T-helper 1 cell treated with Interleukin-12 subunit alpha and Interleukin-12 subunit beta and Interleukin-4 antibody, amounts not matched to agents 30 μg/mL and 1 μg/mL, for 36 hours (primary cell): ENCODE measurements around the gene RPS6KA3.
A peak's percentile ranks its signal among the peaks of the same experiment; 100 is the strongest.

Experiments used
- H3K27ac Mint-ChIP-seq: one replicate; pipeline ENCODE4 v1.8.0; 2021; ENCODE audit warnings: mild to moderate bottlenecking, mixed read lengths
- H3K27me3 Mint-ChIP-seq: one replicate; pipeline ENCODE4 v1.8.0; 2021; ENCODE audit warnings: low read depth, mixed read lengths
- H3K36me3 Mint-ChIP-seq: one replicate; pipeline ENCODE4 v1.8.0; 2021; ENCODE audit warnings: low read depth, mixed read lengths
- H3K4me1 Mint-ChIP-seq: one replicate; pipeline ENCODE4 v1.8.0; 2021; ENCODE audit warnings: low read depth, mixed read lengths
- H3K4me3 Mint-ChIP-seq: one replicate; pipeline ENCODE4 v1.8.0; 2021; ENCODE audit warnings: mild to moderate bottlenecking, moderate library complexity, mixed read lengths
- H3K9me3 Mint-ChIP-seq: one replicate; pipeline ENCODE4 v1.8.0; 2021; ENCODE audit warnings: mixed read lengths

Gene RPS6KA3

DNA sequence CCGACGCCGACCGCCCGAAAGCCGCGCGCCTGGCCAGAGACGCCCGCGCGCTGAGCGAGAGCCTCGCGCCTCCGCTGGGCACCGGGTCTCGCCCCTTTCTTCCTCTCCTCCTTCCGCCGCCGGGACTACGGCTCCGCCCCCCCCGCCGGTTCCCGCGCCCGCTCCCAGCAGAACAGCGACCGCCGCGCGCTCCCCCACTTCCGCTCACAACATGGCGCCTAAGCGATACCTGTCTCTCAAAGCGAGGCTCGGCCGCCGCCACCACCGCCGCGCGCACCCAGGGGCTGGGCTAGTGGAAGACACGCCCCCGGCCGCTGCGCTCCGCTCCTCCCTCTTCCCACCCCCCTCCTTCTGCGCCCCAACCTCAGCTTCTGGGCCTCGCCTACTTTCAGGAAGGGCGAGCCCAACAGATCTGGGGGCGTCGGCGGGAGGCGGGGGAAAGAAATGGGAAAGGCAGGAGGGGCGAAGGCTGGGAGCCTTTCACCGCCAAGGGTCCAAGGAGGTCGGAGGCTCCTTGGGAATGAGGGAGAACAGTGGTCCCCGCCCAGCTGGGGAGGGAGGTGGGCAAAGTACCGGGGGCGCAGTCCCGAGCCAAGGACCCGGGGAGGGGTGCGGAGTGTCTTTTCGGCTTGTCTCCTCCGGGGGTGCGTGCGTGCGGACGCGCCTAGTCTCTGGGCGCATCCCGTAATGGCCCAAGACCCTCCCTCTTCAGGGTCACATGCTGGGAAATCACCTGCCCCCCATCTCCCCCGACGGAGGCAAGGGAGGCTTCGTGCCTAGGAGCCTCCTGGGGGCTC, at the start of gene RPS6KA3:
Gene RPS6KA3, minus strand, starts transcription at position 100 of the 797 bp plus-strand sequence. CDS start 277 bp downstream, outside the sequence.
- H3K27ac Mint-ChIP-seq, result peak within 1 kb of the TSS; percentile 96
- peak within 1 kb of the TSS; percentile 98 for H3K4me3 Mint-ChIP-seq
- H3K4me1 Mint-ChIP-seq, result peaks cover 17% of the 10 kb centered on the region
- H3K36me3 Mint-ChIP-seq, result peaks cover 7% of the 10 kb centered on the region
- H3K27me3 Mint-ChIP-seq, result peaks cover 14% of the 10 kb centered on the region
- H3K9me3 Mint-ChIP-seq, result no peaks in the 10 kb centered on the region

GRCh38 chrX:20315140-20315539, 48.4 kb upstream of the RPS6KA3 start:
- H3K9me3 Mint-ChIP-seq, result no peaks in the 10 kb centered on the region
- H3K27me3 Mint-ChIP-seq, result no peaks in the 10 kb centered on the region
- H3K4me3 Mint-ChIP-seq, result no peak overlapping the region
- no peaks in the 10 kb centered on the region for H3K36me3 Mint-ChIP-seq
- H3K27ac Mint-ChIP-seq, result no peak overlapping the region
- peaks cover 7% of the 10 kb centered on the region for H3K4me1 Mint-ChIP-seq

DNA sequence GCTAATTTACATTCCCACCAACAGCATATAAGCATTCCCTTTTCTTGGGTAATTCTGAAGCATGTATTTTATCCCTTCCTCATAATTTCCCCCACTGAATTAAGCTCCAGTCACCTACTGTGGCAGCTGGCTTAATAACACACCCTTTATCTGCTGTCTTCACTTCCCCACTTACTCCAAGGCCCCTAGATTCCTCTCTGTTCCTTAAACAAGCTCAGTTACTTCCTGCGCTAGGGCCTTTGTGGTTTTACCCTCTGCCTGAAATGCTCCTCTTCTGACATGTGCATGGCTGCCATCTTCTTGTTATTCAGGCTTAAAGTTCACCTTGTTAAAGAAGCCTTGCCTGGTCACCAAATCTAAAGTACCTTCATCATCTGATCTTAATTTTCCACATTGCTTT, 47.2 kb upstream of the RPS6KA3 start:
- peaks cover 4% of the 10 kb centered on the region for H3K27me3 Mint-ChIP-seq
- no peaks in the 10 kb centered on the region for H3K9me3 Mint-ChIP-seq
- no peak overlapping the region for H3K4me3 Mint-ChIP-seq
- peaks cover 7% of the 10 kb centered on the region for H3K4me1 Mint-ChIP-seq
- H3K36me3 Mint-ChIP-seq, result no peaks in the 10 kb centered on the region
- no peak overlapping the region for H3K27ac Mint-ChIP-seq

- Mint-ChIP-seq H3K9me3 (no peaks in the 10 kb centered on the region), H3K27me3 (peaks cover 15% of the 10 kb centered on the region), H3K36me3 (no peaks in the 10 kb centered on the region), H3K27ac (no peak overlapping the region), H3K4me1 (peaks cover 7% of the 10 kb centered on the region), H3K4me3 (no peak overlapping the region)
Measured at GRCh38 chrX:20312018-20312417, 45.3 kb upstream of the RPS6KA3 start.

- Mint-ChIP-seq H3K4me1 (peaks cover 7% of the 10 kb centered on the region), H3K9me3 (no peaks in the 10 kb centered on the region), H3K36me3 (no peaks in the 10 kb centered on the region), H3K4me3 (no peak overlapping the region), H3K27me3 (peaks cover 16% of the 10 kb centered on the region), H3K27ac (no peak overlapping the region)
Measured at GRCh38 chrX:20311505-20311904, 44.8 kb upstream of the RPS6KA3 start.

DNA sequence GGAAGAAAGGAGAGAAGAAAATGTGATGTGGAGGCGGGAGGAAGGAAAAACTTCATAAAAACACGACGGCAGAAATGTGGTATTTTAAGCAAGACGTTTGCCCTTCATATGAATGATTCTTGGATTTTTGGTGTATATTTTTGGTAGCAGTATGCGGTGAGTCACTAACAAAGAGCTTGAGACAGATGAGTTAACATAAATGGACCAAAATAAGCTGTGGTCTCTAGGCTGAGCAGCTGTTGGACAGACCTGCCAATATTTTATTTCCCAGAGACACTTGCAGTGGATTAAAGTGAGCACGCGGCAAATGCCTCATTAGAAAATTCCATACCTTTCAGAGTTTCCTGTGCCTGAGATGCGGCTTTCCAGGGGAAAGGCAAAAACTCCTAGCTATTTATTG, 43.1 kb upstream of the RPS6KA3 start:
- no peak overlapping the region for H3K4me3 Mint-ChIP-seq
- peaks cover 3% of the 10 kb centered on the region for H3K4me1 Mint-ChIP-seq
- no peaks in the 10 kb centered on the region for H3K9me3 Mint-ChIP-seq
- peaks cover 22% of the 10 kb centered on the region for H3K27me3 Mint-ChIP-seq
- no peaks in the 10 kb centered on the region for H3K36me3 Mint-ChIP-seq
- no peak overlapping the region for H3K27ac Mint-ChIP-seq

GRCh38 chrX:20306668-20307067, 40.0 kb upstream of the RPS6KA3 start:
- Mint-ChIP-seq H3K4me1 (no peaks in the 10 kb centered on the region), H3K9me3 (no peaks in the 10 kb centered on the region), H3K4me3 (no peak overlapping the region), H3K27me3 (peaks cover 22% of the 10 kb centered on the region), H3K36me3 (no peaks in the 10 kb centered on the region), H3K27ac (no peak overlapping the region)

- no peaks in the 10 kb centered on the region for H3K36me3 Mint-ChIP-seq
- H3K9me3 Mint-ChIP-seq, result no peaks in the 10 kb centered on the region
- H3K27me3 Mint-ChIP-seq, result peaks cover 20% of the 10 kb centered on the region
- H3K27ac Mint-ChIP-seq, result no peak overlapping the region
- peaks cover 3% of the 10 kb centered on the region for H3K4me1 Mint-ChIP-seq
- no peak overlapping the region for H3K4me3 Mint-ChIP-seq
Measured at GRCh38 chrX:20300822-20301221, 34.1 kb upstream of the RPS6KA3 start.

DNA sequence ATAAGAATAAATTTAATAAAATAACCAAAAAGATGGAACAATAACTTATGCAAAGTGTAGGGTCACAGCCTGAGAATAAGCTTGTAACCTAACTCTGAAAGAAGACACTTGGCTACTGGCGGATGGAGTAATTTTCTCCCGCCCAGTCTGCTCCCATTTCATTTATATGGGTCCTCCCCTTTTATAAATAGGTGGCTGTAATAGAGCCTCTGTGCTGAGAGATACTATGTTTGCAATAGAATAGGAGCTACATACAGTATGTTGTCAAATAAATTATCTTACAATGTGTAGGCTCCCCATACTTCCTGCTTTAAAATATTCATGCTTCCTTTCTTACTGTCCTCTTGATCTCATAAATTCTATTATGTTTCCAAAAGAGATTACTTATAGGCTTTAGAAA, 28.2 kb upstream of the RPS6KA3 start:
- H3K27me3 Mint-ChIP-seq, result peaks cover 17% of the 10 kb centered on the region
- H3K27ac Mint-ChIP-seq, result no peak overlapping the region
- H3K9me3 Mint-ChIP-seq, result no peaks in the 10 kb centered on the region
- peaks cover 3% of the 10 kb centered on the region for H3K4me1 Mint-ChIP-seq
- H3K4me3 Mint-ChIP-seq, result no peak overlapping the region
- no peaks in the 10 kb centered on the region for H3K36me3 Mint-ChIP-seq

DNA sequence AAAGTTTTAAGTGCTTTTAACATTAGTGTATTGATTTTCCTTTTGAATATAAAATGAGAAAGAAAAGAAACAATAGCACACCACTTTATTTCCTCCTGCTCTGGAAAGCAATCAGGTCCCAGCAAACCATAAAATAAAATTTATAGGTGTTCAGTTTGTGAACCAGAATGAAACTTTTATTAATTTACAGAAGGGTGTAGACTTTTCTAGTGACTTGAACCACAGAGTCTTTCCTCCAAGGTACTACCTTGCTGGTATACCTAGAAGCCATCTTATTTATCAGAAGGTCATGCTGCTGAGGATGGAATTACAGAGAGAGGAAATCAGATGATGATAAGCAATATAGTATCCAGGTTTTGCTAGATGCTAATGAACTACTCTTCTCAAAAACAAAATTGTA, 27.6 kb upstream of the RPS6KA3 start:
- H3K4me1 Mint-ChIP-seq, result peaks cover 3% of the 10 kb centered on the region
- H3K27me3 Mint-ChIP-seq, result peaks cover 17% of the 10 kb centered on the region
- H3K36me3 Mint-ChIP-seq, result no peaks in the 10 kb centered on the region
- H3K4me3 Mint-ChIP-seq, result no peak overlapping the region
- no peak overlapping the region for H3K27ac Mint-ChIP-seq
- no peaks in the 10 kb centered on the region for H3K9me3 Mint-ChIP-seq

GRCh38 chrX:20285511-20285910, 18.8 kb upstream of the RPS6KA3 start:
- Mint-ChIP-seq H3K4me1 (no peaks in the 10 kb centered on the region), H3K36me3 (no peaks in the 10 kb centered on the region), H3K9me3 (peaks cover 7% of the 10 kb centered on the region), H3K27me3 (peaks cover 8% of the 10 kb centered on the region), H3K4me3 (no peak overlapping the region), H3K27ac (no peak overlapping the region)

GRCh38 chrX:20284992-20285391, 18.3 kb upstream of the RPS6KA3 start:
- Mint-ChIP-seq H3K9me3 (peaks cover 7% of the 10 kb centered on the region), H3K36me3 (no peaks in the 10 kb centered on the region), H3K4me3 (no peak overlapping the region), H3K4me1 (no peaks in the 10 kb centered on the region), H3K27ac (no peak overlapping the region), H3K27me3 (peaks cover 8% of the 10 kb centered on the region)

DNA sequence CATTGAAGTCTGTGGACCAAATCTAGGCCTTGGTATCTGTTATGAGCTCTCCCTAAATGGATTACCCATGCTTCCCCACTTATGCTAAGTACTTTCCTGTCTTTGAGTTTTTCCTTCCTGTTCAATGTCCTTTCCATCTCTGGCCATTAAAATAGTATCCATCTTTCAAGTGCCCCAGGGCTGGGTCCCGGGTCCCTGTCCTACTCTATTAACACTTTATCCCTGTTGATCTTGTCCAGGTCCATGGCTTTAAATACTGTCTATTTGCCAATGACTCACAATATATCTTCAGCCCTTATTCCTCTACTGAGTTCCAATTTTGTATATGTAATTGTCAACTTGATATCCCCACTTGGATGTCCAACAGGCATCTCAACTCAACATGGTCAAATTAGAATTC, 17.7 kb upstream of the RPS6KA3 start:
- no peak overlapping the region for H3K27ac Mint-ChIP-seq
- no peak overlapping the region for H3K4me3 Mint-ChIP-seq
- H3K4me1 Mint-ChIP-seq, result no peaks in the 10 kb centered on the region
- peaks cover 7% of the 10 kb centered on the region for H3K9me3 Mint-ChIP-seq
- H3K36me3 Mint-ChIP-seq, result no peaks in the 10 kb centered on the region
- peaks cover 8% of the 10 kb centered on the region for H3K27me3 Mint-ChIP-seq

GRCh38 chrX:20280938-20281337, 14.2 kb upstream of the RPS6KA3 start:
- Mint-ChIP-seq H3K27me3 (peaks cover 29% of the 10 kb centered on the region), H3K4me1 (no peaks in the 10 kb centered on the region), H3K9me3 (no peaks in the 10 kb centered on the region), H3K27ac (no peak overlapping the region), H3K36me3 (no peaks in the 10 kb centered on the region), H3K4me3 (no peak overlapping the region)

DNA sequence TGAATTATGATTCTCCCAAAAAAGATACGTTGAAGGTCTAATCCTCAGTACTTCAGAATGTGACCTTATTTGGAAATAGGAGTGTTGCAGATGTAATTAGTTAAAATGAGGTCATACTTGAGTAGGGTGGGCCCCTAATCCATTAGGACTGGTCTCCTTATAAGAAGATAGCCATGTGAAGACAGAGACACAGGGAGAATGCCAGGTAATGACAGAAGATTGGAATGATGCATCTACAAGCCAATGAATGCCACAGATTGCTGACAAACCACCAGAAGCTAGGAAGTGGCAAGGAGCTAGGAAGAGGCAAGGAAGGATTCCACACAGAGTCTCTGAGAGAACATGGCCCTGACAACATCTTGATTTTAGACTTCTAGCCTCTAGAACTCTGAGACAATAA, 7.4 kb upstream of the RPS6KA3 start:
- Mint-ChIP-seq H3K27ac (no peak overlapping the region), H3K4me1 (no peaks in the 10 kb centered on the region), H3K36me3 (no peaks in the 10 kb centered on the region), H3K27me3 (peaks cover 47% of the 10 kb centered on the region), H3K4me3 (no peak overlapping the region), H3K9me3 (no peaks in the 10 kb centered on the region)
